ENCODE results near the gene NLGN4Y.

The NLGN4Y gene

DNA sequence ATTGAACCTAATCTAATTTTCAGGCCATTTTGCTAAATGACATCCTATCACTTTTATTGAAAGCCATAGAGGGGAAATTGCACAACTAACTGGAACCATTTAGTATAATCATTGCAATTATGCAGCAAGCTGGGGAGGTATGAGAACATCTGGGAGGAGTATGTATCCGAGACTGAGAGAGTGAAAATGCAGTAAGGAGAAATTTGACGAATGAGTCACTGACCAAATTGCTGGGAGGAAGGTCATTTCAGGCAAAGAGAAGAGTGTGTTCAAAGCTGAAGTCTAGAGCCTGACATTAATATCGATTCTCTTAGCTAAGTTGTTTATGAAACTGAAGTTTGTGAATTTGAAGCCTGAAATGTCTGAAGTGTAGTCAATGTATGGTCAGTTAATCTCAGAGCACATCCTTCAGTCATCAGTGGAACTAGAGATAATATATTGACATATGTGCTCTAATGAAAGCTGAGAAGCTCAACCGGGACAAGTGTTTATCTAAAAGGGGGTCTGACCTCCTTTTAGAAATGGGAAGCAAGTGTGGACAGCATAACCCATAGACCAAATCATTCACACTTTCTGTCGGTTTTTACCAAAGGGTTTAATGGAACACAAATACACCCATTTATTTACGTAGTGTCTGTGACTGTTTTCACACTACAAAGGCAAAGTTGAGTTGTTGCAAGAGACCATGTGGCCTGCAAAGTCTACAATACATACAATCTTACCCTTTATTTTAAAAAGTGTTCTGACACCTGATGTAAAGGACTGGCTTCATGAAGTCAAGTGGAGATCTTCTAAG is 120.0 kb downstream of the NLGN4Y start:
- DNase-seq (ENCODE audit: low spot score), result no peak
- no peak for FAIRE-seq

DNA sequence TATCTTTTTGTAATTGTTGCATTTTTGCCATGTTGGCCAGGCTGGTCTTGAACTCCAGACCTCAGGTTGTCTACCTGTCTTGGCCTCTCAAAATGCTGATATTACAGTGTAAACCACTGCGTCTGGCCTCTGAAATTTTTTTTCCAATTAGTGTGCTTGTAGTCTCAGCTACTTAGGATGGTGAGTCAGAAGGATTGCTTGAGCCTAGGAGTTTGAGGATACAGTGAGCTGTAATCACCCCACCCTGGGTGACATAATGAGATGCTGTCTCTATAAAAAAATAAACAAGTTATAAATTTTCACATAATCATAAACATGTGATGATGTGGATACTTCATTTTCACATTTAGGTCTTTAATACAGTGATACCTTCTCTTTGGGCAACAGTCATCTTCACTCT is 154.9 kb downstream of the NLGN4Y start:
- DNase-seq (ENCODE audit: low spot score) (no peak), FAIRE-seq (no peak)

DNA sequence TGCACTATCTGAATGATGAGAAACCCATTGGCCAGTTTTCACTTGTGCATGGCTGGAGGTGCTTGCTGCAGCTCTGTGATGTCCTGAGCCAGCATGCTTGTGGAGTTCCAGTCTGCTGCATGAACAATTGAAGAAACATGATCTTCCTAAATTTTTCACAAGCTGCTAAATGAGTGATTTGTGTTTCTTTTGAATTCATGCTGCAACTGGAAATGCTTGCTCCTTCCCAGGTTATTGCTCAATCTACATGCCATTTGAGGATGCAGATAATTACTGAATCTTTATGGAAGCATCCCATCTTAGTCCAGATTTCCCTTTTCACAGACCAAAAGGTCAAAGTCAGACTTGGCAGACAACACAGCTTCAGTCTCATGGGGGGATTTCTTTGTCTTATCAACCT is 170.2 kb downstream of the NLGN4Y start:
- FAIRE-seq, result no peak

DNA sequence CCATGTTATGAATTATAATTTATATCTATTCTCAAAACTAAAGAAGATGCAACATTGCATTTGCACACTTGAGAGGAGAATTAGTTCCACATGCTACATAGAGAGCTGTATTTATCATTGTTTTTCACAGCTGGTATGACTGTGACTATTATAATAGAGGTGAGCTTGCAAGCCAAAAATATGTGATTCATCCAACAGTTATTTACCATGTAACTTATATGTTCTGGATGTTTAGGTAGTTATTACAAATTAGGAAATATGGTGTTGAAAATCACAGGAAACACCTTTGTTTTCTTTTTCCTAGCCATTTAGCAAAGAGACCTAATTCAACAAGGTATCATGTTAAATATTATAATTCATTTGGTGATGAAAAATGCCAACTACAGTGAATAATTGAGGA is 183.8 kb downstream of the NLGN4Y start:
- no peak for DNase-seq (ENCODE audit: low spot score)
- FAIRE-seq, result no peak

More for the DNA sequence above, 170.2 kb downstream of the NLGN4Y start:
- DNase-seq (ENCODE audit: low spot score), result no peak

DNA sequence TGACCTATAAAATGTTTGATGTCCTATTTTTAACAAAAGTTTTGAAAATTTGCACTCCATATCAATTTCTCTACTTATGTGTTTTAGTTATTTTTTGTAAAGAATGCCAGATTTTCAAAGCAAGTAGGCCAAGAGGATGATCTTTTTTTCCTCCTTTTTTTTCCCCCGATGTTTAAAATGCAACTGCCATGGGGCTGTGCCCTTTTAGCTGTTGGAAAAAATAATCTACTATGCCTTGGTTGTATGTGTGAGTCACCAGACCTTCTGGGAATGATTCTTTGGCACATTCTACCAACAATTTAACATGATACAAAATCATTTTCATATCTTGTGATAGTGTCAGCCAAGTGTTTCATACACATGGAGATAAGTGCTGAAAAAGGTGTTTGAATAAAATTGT is 217.3 kb downstream of the NLGN4Y start:
- DNase-seq (ENCODE audit: low spot score), result no peak
- FAIRE-seq, result no peak

DNA sequence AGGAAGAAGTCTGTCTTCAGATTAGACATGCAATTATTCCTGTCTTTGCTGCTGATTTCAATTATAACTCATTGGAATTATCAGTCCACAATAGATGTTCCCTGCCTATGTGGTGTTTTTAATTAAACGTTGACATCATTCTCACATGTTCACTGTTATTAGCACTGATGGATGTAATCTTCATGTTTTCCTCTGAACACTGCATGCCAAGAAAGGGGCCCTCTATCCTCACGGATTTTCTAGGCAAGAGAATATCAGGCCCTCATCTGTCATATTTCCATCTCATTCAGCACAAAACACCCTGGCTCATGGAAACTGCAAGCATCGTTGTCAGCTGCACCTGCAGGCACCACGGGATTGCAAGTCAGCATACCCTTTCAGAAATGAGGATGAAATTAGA is 224.0 kb downstream of the NLGN4Y start:
- FAIRE-seq, result no peak
- DNase-seq (ENCODE audit: low spot score), result no peak

DNA sequence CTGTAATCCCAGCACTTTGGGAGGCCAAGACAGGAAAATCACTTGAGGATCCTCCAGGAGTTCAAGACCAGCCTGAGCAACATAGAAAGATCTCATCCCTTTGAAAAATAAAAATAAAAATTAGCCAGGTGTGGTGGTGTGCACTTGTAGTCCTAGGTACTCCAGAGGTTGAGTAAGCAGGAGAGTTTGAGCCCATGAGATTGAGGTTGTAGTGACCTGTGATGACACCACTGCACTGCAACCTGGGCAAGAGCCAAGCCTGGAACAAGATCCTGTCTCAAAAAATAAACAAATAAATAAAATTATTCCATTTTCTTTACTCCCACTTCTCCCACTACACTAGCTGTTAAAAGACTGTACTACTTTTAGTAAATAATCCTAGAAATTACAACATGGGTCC is 231.2 kb downstream of the NLGN4Y start:
- DNase-seq (ENCODE audit: low spot score) (no peak), FAIRE-seq (no peak)

DNA sequence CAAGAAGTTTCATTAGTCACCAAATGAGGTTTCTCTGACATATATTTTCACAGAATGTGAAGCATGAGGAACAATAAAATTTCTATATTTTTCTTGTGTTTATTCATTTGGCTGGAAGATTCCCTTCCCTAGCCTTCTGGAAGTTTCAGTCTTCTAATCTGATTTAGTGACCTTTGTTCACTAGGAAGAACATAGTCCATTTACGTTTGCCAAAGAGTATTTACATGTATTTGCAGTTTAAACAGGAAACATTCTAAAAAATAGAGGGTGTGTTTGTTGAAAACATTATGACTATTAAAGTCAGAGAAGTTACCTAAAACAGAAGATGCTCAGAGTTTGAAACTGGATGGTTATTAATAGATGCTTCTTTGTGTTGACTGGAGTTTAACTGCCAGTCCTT is 238.6 kb downstream of the NLGN4Y start:
- no peak for DNase-seq (ENCODE audit: low spot score)
- FAIRE-seq, result no peak

DNA sequence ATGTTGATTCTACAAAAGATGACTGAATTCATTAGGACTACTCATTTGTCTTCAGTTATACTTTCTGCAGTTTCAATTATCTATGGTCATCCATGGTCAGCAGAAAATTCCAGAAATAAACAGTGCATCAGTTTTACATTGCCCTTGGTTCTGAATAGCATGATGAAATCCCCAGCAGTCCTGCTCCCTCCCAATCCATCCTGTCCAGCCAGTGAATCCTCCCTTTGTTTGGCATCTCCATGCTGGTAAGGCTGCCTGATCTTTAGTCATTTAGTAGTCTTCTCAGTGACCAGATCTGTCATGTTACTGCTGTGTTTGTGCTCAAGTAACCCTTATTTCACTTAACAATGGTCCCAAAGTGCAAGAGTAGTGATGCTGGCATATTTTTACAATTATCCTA is 239.3 kb downstream of the NLGN4Y start:
- no peak for FAIRE-seq
- DNase-seq (ENCODE audit: low spot score), result no peak

DNA sequence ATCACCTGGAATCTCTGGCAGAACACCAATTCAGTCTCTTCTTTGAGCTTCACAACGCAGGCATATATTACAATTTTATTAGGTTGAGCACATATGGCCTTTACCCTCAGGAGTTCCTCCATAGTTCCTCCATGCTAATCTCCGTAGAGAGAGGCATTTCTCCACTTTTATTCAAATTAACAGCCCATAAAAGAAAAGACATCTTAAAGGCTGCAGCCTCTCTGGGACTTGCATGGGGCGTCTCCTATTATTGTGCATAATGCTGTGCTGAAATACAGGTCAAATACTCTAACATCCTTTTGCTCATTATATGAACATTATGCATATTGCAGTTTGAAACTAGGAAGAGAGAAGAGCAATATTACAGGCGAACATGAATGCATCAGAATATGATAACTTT is 253.9 kb downstream of the NLGN4Y start:
- DNase-seq (ENCODE audit: low spot score), result no peak
- FAIRE-seq, result no peak

DNA sequence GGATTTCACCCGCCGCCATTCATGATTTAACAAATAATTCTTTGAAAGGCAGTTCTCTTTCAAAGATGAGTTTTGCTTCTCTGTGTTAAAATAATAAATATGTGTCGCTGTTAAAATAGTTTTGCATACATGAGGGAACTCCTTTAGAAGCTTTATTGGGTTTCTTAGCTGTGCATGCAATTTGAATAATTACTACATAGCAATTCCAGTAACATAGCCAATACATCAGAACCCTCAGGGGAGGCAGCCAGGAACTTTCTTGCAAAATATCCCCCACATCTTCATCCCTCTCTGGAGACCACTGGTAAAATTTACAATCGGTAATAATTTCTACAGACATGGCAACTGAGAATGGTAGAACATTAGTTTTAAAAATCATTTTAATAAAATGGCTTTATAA is 268.8 kb downstream of the NLGN4Y start:
- DNase-seq (ENCODE audit: low spot score) (no peak), FAIRE-seq (no peak)

DNA sequence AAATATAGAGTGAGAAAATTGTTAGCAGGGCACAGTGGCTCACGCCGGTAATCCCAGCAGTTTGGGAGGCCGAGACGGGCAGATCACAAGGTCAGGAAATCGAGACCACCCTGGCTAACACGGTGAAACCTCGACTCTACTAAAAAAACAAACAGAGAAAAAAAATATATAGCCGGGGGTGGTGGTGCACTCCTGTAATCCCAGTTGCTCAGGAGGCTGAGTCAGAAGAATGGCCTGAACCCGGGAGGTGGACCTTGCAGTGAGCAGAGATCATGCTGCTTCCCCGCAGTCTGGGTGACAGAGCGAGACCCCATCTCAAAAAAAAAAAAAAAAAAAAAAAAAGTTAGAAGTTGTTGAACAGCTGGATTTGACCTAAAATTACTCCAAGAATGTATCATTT is 269.3 kb downstream of the NLGN4Y start:
- FAIRE-seq (no peak), DNase-seq (ENCODE audit: low spot score) (no peak)

DNA sequence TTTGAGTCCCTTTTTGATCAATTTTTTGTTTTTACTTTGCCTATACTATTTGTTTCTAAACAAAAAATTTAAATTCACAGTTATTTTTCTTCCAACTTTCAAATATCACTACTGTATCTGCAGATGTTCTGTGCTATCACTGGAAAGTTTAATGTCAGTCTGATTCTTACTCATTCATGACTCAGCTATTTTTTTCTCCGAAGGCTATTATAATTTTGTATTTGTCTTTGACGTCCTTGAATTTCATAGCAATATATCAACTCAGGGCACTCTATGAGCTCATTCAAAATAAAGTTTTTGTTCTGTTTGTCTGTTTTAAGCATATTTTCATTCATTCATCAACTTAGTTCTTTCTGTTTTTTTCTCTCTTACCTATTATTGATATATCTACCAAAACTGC is 273.7 kb downstream of the NLGN4Y start:
- no peak for FAIRE-seq
- no peak for DNase-seq (ENCODE audit: low spot score)

DNA sequence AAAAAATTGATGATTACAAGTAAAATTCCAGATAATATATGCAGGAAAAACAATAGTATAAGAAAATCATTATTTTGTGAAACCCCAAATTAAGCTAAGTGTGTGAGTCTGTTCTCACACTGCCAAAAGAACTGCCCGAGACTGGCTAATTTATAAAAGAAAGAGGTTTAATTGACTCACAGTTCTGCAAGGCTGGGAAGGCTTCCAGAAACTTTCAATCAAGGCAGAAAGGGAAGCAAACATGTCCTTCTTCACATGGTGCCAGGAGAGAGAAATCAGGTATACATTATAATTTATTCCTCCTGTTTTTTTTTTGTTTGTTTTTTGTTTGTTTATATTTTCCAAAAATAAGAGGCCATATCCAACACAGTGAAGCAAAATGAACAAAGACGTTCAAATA is 276.8 kb downstream of the NLGN4Y start:
- FAIRE-seq (no peak), DNase-seq (ENCODE audit: low spot score) (no peak)

DNA sequence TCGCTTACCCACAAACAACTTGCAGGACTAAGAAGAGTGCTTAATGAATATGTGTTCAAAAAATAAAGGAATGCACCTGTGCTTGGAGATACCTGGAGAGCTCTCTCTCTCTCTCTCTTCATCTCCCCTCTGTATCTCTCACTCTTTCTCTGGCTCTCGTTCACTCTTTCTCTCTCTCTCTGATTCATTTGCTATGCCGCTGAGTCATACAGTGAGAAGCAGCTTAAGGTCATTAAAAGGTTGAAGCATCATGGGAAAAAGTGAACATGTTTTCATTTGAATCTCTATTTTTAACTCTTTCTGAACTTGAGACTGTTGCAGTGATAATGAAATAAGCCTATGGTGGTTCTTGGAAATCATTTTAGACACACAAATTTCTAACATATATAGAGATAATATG is 277.8 kb downstream of the NLGN4Y start:
- FAIRE-seq, result no peak
- no peak for DNase-seq (ENCODE audit: low spot score)

DNA sequence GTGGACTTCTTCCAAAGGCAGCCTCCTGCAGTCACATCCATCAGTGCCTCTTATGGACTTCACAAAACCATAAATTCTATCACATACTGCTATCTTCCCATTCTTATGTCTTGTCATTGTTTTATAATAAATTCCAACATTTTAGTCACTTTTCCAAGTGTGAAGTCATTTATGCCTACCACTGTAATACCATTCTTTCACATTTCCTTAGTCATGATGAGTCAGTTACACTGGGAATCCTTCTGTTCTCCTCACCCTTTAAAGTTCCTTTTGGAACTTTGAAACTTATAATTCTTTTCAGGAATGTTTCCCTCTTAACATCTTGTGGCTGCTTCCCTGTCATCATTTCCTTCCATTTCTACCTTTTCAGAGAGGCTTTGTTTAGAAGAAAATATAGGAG is 279.7 kb downstream of the NLGN4Y start:
- FAIRE-seq (no peak), DNase-seq (ENCODE audit: low spot score) (no peak)

DNA sequence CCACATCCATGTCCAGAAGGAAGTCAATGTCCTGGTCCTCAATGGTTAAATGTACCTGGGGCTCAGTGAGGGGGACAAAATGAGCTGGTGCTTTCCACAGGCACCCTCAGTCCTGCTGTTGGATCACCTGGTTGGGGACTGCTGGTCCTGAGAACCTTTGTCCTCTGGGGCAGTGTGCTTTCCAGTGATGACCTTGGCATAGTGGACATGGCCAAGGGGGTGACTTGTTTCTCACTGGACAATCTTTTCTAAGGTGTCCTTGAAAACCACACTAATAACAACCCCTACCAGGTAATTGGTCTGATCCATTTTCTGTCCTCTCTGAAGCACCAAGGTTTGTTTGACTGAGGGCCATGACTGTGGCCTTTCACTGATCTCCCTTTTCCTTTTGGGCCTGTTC is 294.1 kb downstream of the NLGN4Y start:
- DNase-seq (ENCODE audit: low spot score), result no peak
- no peak for FAIRE-seq

DNA sequence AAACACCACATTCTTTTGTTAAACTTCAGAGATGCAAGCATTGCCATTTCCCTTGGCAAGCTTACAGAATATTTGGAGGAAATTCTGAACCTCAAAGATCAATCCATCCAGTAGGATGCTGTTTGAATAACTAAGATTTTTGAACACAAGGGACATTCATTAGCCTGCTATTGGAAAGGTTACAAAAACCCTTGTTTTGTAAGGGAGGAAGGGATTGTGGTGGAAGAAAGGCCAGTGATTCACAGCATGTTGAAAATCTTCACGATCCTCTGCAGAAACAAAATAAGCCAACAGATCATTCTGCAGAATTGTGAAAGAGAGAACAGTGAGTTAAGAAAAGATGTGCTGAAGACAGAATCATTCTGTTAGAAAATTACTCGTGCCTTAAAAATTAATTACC is 297.9 kb downstream of the NLGN4Y start:
- DNase-seq (ENCODE audit: low spot score) (no peak), FAIRE-seq (no peak)

DNA sequence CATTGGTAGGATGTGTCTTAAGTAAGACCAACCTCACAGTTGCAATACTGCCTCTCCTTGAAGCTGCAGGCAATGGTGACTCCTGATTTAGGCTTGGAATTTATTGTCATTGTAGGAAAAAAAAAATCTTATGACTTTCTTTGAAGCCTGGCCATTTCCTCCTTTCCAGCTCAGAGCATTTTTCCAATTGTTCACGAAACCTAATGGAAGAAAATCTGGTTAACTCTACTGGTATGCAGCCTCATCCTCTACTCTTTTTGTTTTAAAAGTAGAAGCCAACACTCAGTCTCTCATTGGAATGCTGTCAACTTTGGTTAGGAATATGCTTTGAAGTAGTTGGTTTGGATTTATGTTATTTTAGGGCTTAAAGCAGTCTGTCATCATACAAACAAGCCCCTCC is 298.6 kb downstream of the NLGN4Y start:
- no peak for DNase-seq (ENCODE audit: low spot score)
- FAIRE-seq, result no peak

DNA sequence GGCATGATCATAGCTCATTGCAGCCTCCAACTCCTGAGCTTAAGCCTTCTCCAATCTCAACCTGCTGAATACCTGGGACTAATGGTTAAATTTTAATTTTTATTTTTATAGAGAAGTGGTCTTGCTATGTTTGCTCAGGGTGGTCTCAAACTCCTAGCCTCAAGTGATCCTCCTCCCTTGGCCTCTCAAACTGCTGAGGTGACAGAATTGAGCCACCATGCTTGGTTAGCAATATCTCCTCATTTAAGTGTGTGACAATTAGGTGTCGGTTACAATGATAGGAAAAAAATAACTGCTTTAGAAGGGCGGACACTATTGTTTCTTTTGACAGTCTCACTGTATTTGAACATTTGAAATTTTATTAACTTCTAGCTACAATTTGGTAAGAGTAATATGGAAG is 300.3 kb downstream of the NLGN4Y start:
- DNase-seq (ENCODE audit: low spot score), result no peak
- no peak for FAIRE-seq

DNA sequence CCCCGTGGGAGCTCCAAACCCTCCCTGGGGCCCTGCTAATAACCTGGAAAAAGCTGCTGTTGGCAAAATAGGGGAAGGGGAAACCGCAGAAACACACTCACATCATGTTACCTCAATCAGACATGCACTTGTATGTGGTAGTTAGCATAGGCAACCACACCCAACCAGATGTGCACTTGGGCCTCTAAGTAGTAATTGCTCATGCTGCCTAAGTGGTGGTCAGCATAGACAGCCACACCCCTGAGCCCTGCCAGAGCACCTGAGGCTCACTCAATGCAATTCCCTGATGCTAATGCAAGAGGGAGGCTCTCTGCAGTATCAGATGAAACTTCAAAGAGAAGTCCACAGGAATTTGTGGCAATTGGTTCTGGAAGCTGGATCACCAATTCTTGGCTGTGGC is 301.4 kb downstream of the NLGN4Y start:
- DNase-seq (ENCODE audit: low spot score), result no peak
- FAIRE-seq, result no peak

DNA sequence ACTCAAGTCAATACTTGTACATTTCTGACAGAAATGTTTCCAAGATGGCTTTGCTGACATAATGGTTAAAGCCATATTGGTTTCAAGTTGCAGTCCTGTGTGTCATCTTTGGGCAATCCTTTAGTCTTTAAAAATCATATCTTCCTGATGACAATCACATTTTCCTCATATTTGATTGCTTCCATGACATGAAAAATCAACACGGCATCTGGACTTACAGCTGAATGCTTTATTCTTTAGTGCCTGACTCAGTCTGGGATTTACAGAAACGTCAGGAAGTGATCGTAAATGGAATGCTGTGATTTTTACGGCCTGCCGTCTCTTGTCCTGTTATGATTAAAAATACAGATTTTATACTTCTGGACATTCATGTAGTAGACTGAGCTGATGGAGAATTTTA is 304.2 kb downstream of the NLGN4Y start:
- DNase-seq (ENCODE audit: low spot score) (no peak), FAIRE-seq (no peak)

DNA sequence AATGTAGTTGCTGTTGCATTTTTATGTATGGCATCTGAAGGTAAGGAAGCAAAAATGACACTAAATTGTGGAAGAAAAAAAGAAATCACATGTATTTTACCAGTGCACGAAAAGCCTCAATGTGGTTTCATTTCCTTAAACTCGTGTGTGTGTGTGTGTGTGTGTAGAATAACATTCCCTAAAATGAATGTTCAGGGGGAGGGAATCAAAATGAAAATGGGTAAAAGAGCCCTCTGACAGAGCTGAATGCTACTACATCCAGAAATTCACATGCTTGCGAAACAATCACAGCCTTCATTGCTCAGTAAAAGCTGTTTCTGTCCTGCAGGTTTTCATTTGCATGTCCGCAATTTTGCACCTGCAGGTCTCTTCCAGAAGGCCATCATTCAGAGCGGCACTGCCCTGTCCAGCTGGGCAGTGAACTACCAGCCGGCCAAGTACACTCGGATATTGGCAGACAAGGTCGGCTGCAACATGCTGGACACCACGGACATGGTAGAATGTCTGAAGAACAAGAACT is 305.1 kb downstream of the NLGN4Y start:
- FAIRE-seq (no peak), DNase-seq (ENCODE audit: low spot score) (no peak)

Measured in urothelium cell line (cell line).